ENCODE results near the gene PAPPA.

- TF ChIP-seq, protein P1, sequence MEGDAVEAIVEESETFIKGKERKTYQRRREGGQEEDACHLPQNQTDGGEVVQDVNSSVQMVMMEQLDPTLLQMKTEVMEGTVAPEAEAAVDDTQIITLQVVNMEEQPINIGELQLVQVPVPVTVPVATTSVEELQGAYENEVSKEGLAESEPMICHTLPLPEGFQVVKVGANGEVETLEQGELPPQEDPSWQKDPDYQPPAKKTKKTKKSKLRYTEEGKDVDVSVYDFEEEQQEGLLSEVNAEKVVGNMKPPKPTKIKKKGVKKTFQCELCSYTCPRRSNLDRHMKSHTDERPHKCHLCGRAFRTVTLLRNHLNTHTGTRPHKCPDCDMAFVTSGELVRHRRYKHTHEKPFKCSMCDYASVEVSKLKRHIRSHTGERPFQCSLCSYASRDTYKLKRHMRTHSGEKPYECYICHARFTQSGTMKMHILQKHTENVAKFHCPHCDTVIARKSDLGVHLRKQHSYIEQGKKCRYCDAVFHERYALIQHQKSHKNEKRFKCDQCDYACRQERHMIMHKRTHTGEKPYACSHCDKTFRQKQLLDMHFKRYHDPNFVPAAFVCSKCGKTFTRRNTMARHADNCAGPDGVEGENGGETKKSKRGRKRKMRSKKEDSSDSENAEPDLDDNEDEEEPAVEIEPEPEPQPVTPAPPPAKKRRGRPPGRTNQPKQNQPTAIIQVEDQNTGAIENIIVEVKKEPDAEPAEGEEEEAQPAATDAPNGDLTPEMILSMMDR (IDR thresholded peaks at IDR 0.05), result no peak
- TF ChIP-seq POLR2AphosphoS5 (IDR thresholded peaks at IDR 0.05) (no peak), EP300 (IDR thresholded peaks at IDR 0.05) (no peak)
Measured at GRCh38 chr9:116155698-116156039, 2.1 kb downstream of the PAPPA start.

Measured in suprapubic skin (tissue), 4 donors.